Lung (tissue), 12 donors: ENCODE results near the gene NFIA. TPM values are rescaled to one million over a fixed set of nuclear protein-coding genes. Genes with fewer than 3 reads are reported as not detected.

Experiments
- ATAC-seq: fragments of 200-7000 bp; cut with Tn5 transposase; one replicate; pipeline ENCODE4 v1.9.1; 2020; ENCODE audit warnings: moderate number of reproducible peaks; ENCODE audit not compliant: insufficient read depth, low FRiP score
- DNase-seq, 3 donors: peaks; one replicate each; pipeline ENCODE4 v3.0.0-alpha.2; 2013 to 2017
- H3K27ac ChIP-seq, 2 donors: one replicate each; pipeline ENCODE4 v1.5.1; 2013; ENCODE audit warnings: mild to moderate bottlenecking in 2 of 2, moderate library complexity in 2 of 2, control low read depth in 1 of 2, inconsistent platforms in 1 of 2, low read depth in 1 of 2, low read length in 1 of 2
- H3K27me3 ChIP-seq, 3 donors: one replicate each; pipeline ENCODE4 v1.5.1; 2013; ENCODE audit warnings: low read length in 2 of 3; ENCODE audit not compliant: control insufficient read depth in 3 of 3, insufficient read depth in 3 of 3
- H3K36me3 ChIP-seq, 4 donors: one replicate each; pipeline ENCODE4 v1.5.1; 2013; ENCODE audit warnings: low read length in 4 of 4, mild to moderate bottlenecking in 1 of 4, moderate library complexity in 1 of 4; ENCODE audit not compliant: control insufficient read depth in 4 of 4, insufficient read depth in 4 of 4
- H3K4me1 ChIP-seq, 5 donors: one replicate each; pipeline ENCODE4 v1.5.1; 2013; ENCODE audit warnings: low read length in 5 of 5, mild to moderate bottlenecking in 2 of 5, moderate library complexity in 1 of 5; ENCODE audit not compliant: control insufficient read depth in 5 of 5, insufficient read depth in 5 of 5
- H3K4me3 ChIP-seq: one replicate; pipeline ENCODE4 v1.5.1; 2013; ENCODE audit warnings: mild to moderate bottlenecking, control low read depth, moderate library complexity
- H3K9ac ChIP-seq, 2 donors: one replicate each; pipeline ENCODE4 v1.5.1; 2013; ENCODE audit warnings: low read length in 2 of 2, control low read depth in 1 of 2; ENCODE audit not compliant: insufficient read depth in 1 of 2
- H3K9me3 ChIP-seq, 4 donors: one replicate each; pipeline ENCODE4 v1.5.1; 2013; ENCODE audit warnings: low read length in 3 of 4, mild to moderate bottlenecking in 1 of 4, moderate library complexity in 1 of 4; ENCODE audit not compliant: control insufficient read depth in 4 of 4, insufficient read depth in 3 of 4
- CTCF ChIP-seq: IDR thresholded peaks from 2 replicates; pipeline ENCODE4 v1.5.1; 2012; ENCODE audit warnings: mild to moderate bottlenecking; ENCODE audit errors: control extremely low read depth, extremely low read depth
- WGBS, 2 donors: extraction: QIAGEN DNeasy Blood & Tissue Kit; methylation state at CpG; one replicate each; pipeline ENCODE4 v1.1.7; 2013; 5-methylcytosine and 5-hydroxymethylcytosine counted together
- polyA plus RNA-seq, 2 donors: library from polyadenylated mRNA; stranded (reverse); fragments of 200-250 nt; gene quantifications; one replicate each; pipeline ENCODE4 v1.2.1, GENCODE V29; 2013
- total RNA-seq, 2 donors: library from RNA; depleted of rRNA in 1 of 2; stranded (reverse); fragments of >200 nt in 1 of 2; gene quantifications; one replicate each; pipeline ENCODE4 v1.2.1, GENCODE V29; 2014 to 2021
- donor health status: control.
- donor health status: control.
- donor health status: Bipolar disorder and iron deficiency.
- donor health status: healthy.
- donor health status: DM: yes; HTN: yes; CAD: no.

NFIA gene
- total and polyA plus RNA-seq, 4 donors: 3.0 to 63.4 (median 34.2) TPM

DNA sequence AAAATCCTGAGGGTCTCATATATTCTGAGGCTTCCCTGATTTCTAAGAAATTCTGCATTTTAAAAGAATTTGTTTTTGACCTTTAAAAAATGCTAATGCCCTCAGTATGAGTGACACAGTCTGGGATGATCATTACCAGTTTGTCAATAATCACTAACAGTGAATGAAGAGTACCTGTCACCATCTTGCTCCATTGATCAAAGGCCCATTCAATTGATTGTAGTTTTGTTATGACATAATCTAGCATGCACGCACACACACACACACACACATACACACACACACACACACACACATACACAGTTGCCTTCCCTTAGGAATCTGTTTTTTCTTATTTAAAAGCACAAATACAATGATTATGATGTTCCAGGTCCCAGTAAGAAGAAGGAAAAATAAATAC lies 250.4 kb downstream of the NFIA start:
- H3K27ac ChIP-seq: no peak overlapping the region
- H3K27me3 ChIP-seq: no peaks in the 10 kb centered on the region
- H3K4me1 ChIP-seq: peaks cover 0 to 30% (median 20%) of the 10 kb centered on the region in 5 donors
- 71 to 88% methylated on average over 1 of the region's 1 CpG for WGBS, 2 donors
- no peaks in the 10 kb centered on the region for H3K9me3 ChIP-seq
- DNase-seq: no peak
- no peak overlapping the region for H3K4me3 ChIP-seq
- H3K9ac ChIP-seq: no peak overlapping the region
- TF ChIP-seq CTCF: no peak
- peaks cover 0 to 11% (median 5%) of the 10 kb centered on the region in 4 donors for H3K36me3 ChIP-seq
- ATAC-seq: no peak

GRCh38 chr1:61334718-61335589 lies 252.6 kb downstream of the NFIA start:
- H3K27ac ChIP-seq: peak overlapping the region in 1 of 2 donors; percentile 65
- no peak for TF ChIP-seq CTCF
- WGBS, 2 donors: 77 to 78% methylated on average over 14 of the region's 14 CpGs
- DNase-seq (peak; percentile 67 to 86 (median 85)), ATAC-seq (no peak)
- H3K4me1 ChIP-seq: peaks cover 0 to 44% (median 26%) of the 10 kb centered on the region in 5 donors
- no peak overlapping the region for H3K4me3 ChIP-seq
- no peaks in the 10 kb centered on the region for H3K27me3 ChIP-seq
- no peaks in the 10 kb centered on the region for H3K9me3 ChIP-seq
- H3K36me3 ChIP-seq: peaks cover 0 to 12% (median 5%) of the 10 kb centered on the region in 4 donors
- H3K9ac ChIP-seq: peak overlapping the region in 1 of 2 donors; percentile 54

GRCh38 chr1:61337037-61337436 lies 254.7 kb downstream of the NFIA start:
- ATAC-seq (no peak), DNase-seq (peak in 1 of 3 donors; percentile 32)
- H3K4me1 ChIP-seq: peaks cover 0 to 44% (median 26%) of the 10 kb centered on the region in 5 donors
- H3K27me3 ChIP-seq: no peaks in the 10 kb centered on the region
- H3K27ac ChIP-seq: peak overlapping the region; percentile 32 to 86
- H3K9ac ChIP-seq: peak overlapping the region in 1 of 2 donors; percentile 43
- WGBS, 2 donors: 56 to 58% methylated on average over 3 of the region's 3 CpGs
- H3K4me3 ChIP-seq: no peak overlapping the region
- TF ChIP-seq CTCF: no peak
- peaks cover 0 to 12% (median 5%) of the 10 kb centered on the region in 4 donors for H3K36me3 ChIP-seq
- no peaks in the 10 kb centered on the region for H3K9me3 ChIP-seq
